Measurements from ENCODE around the gene PROB1. TPM values are rescaled to one million over a fixed set of nuclear protein-coding genes. Genes with fewer than 3 reads are reported as not detected.

Gene PROB1
- total and polyA plus RNA-seq, 9 of the 15 experiments (the other 6 are each of a cell fraction or from before 2014, with no cell fraction given) = 0.01 to 1.8 (median 0.47) TPM

GRCh38 chr5:139341689-139342422 lies 53.0 kb downstream of the PROB1 start, which contains the start of gene PAIP2 (continued):
- no peak for TF ChIP-seq TCF15 (CRISPR knock-in tag; IDR thresholded peaks at IDR 0.05)
- no peak for TF ChIP-seq DNMT1 (IDR thresholded peaks at IDR 0.05)
- TF ChIP-seq HLTF (IDR thresholded peaks at IDR 0.05) = peak; percentile 82
- no peak for TF ChIP-seq U2AF2 (optimal IDR thresholded peaks at IDR 0.05; ENCODE audit: low read depth, low read length)
- no peak for TF ChIP-seq BRF1 (IDR thresholded peaks at IDR 0.05; ENCODE audit: borderline replicate concordance, extremely low read depth, insufficient read length)
- no peak for TF ChIP-seq NUFIP1 (IDR thresholded peaks at IDR 0.05; ENCODE audit: partially characterized antibody)
- no peak for TF ChIP-seq ZNF445 (CRISPR knock-in tag; IDR thresholded peaks at IDR 0.05; ENCODE audit: low read depth)
- no peak for TF ChIP-seq SNRNP70 (optimal IDR thresholded peaks at IDR 0.05; ENCODE audit: low read depth, low read length)
- TF ChIP-seq EWSR1 (IDR thresholded peaks at IDR 0.05; ENCODE audit: borderline replicate concordance, low read depth, partially characterized antibody) = no peak
- TF ChIP-seq, protein P1, sequence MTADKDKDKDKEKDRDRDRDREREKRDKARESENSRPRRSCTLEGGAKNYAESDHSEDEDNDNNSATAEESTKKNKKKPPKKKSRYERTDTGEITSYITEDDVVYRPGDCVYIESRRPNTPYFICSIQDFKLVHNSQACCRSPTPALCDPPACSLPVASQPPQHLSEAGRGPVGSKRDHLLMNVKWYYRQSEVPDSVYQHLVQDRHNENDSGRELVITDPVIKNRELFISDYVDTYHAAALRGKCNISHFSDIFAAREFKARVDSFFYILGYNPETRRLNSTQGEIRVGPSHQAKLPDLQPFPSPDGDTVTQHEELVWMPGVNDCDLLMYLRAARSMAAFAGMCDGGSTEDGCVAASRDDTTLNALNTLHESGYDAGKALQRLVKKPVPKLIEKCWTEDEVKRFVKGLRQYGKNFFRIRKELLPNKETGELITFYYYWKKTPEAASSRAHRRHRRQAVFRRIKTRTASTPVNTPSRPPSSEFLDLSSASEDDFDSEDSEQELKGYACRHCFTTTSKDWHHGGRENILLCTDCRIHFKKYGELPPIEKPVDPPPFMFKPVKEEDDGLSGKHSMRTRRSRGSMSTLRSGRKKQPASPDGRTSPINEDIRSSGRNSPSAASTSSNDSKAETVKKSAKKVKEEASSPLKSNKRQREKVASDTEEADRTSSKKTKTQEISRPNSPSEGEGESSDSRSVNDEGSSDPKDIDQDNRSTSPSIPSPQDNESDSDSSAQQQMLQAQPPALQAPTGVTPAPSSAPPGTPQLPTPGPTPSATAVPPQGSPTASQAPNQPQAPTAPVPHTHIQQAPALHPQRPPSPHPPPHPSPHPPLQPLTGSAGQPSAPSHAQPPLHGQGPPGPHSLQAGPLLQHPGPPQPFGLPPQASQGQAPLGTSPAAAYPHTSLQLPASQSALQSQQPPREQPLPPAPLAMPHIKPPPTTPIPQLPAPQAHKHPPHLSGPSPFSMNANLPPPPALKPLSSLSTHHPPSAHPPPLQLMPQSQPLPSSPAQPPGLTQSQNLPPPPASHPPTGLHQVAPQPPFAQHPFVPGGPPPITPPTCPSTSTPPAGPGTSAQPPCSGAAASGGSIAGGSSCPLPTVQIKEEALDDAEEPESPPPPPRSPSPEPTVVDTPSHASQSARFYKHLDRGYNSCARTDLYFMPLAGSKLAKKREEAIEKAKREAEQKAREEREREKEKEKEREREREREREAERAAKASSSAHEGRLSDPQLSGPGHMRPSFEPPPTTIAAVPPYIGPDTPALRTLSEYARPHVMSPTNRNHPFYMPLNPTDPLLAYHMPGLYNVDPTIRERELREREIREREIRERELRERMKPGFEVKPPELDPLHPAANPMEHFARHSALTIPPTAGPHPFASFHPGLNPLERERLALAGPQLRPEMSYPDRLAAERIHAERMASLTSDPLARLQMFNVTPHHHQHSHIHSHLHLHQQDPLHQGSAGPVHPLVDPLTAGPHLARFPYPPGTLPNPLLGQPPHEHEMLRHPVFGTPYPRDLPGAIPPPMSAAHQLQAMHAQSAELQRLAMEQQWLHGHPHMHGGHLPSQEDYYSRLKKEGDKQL (CRISPR knock-in tag; IDR thresholded peaks at IDR 0.05; ENCODE audit: borderline replicate concordance) = no peak
- peak; percentile 12; the same call in 1 of the 2 replicates for TF ChIP-seq CBFA2T2 (conservative IDR thresholded peaks at IDR 0.05)
- TF ChIP-seq MEF2A (IDR thresholded peaks at IDR 0.05; ENCODE audit: control insufficient read depth, low read depth, low read length) = no peak
- TF ChIP-seq PBX2 (CRISPR knock-in tag; IDR thresholded peaks at IDR 0.05; ENCODE audit: low read depth) = no peak
- no peak for TF ChIP-seq PBX2 (tag; conservative IDR thresholded peaks at IDR 0.05; ENCODE audit: low read depth)
